Heart right ventricle (tissue), 16 donors: ENCODE results near the gene TRIAP1. TPM values are rescaled to one million over a fixed set of nuclear protein-coding genes. Genes with fewer than 3 reads are reported as not detected.
"Not testable (repeated sequence)": the region's sequence is repeated elsewhere in the genome, so short reads cannot be mapped to it uniquely, and the experiment has no call there.

Source experiments
- ATAC-seq, 8 donors: fragments of 200-7000 bp; cut with Tn5 transposase; one replicate each; pipeline ENCODE4 v1.9.1; 2020; ENCODE audit warnings: mild to moderate bottlenecking in 8 of 8, moderate library complexity in 8 of 8, moderate number of reproducible peaks in 1 of 8
- DNase-seq, 2 donors: peaks; one replicate each; pipeline ENCODE4 v3.0.0-alpha.2; 2020
- H3K27ac ChIP-seq, 10 donors: fragments of 200-600 bp; sonication (generic) in 2 of 10; one replicate each; pipeline versions ENCODE4 v1.5.0 to v1.8.0; 2020 to 2022; ENCODE audit warnings: mild to moderate bottlenecking in 3 of 10
- H3K27me3 ChIP-seq, 7 donors: fragments of 200-600 bp; one replicate each; pipeline ENCODE4 v1.8.0; 2021 to 2022; ENCODE audit warnings: mild to moderate bottlenecking in 2 of 7
- H3K36me3 ChIP-seq, 9 donors: fragments of 200-600 bp; sonication (generic) in 1 of 9; one replicate each; pipeline versions ENCODE4 v1.5.0 to v1.8.0; 2020 to 2022; ENCODE audit warnings: mild to moderate bottlenecking in 2 of 9
- H3K4me1 ChIP-seq, 9 donors: fragments of 200-600 bp; sonication (generic) in 1 of 9; one replicate each; pipeline versions ENCODE4 v1.5.0 to v1.8.0; 2020 to 2022; ENCODE audit warnings: mild to moderate bottlenecking in 4 of 9
- H3K4me3 ChIP-seq, 10 donors: fragments of 200-600 bp; sonication (generic) in 2 of 10; one replicate each; pipeline versions ENCODE4 v1.5.0 to v1.8.0; 2020 to 2022; ENCODE audit warnings: mild to moderate bottlenecking in 7 of 10, moderate library complexity in 2 of 10
- H3K9me3 ChIP-seq, 11 donors: fragments of 200-600 bp in 10 of 11; sonication (generic) in 2 of 11; one replicate each; pipeline versions ENCODE4 v1.5.0 to v1.8.0; 2013 to 2022; ENCODE audit warnings: mild to moderate bottlenecking in 2 of 11, control low read depth in 1 of 11, moderate library complexity in 1 of 11
- CTCF ChIP-seq, 9 donors: fragments of 200-600 bp; sonication (generic) in 2 of 9; IDR thresholded peaks; one replicate each; pipeline versions ENCODE4 v1.5.0 to v1.8.0; 2021 to 2022; ENCODE audit warnings: antibody characterized with exemption in 9 of 9, mild to moderate bottlenecking in 5 of 9, moderate library complexity in 1 of 9
- WGBS, 2 donors: extraction: QIAGEN DNeasy Blood & Tissue Kit; methylation state at CpG; one replicate each; pipeline ENCODE4 v1.1.7; 2013; ENCODE audit warnings: inconsistent platforms in 1 of 2; 5-methylcytosine and 5-hydroxymethylcytosine counted together
- intact Hi-C, 10 donors: fragments of 100-400 bp; cut with DNase I; formaldehyde crosslinking; loops; one replicate each; pipeline versions ENCODE4 v1.11.1 to v1.14.2; 2022
- polyA plus RNA-seq, 2 donors: library from polyadenylated mRNA; stranded (reverse); fragments of 200-250 nt; gene quantifications; one replicate each; pipeline ENCODE4 v1.2.3, GENCODE V29; 2013
- total RNA-seq, 10 donors: library from RNA; stranded (reverse); fragmentation: NEBNext Ultra II Directional in 3 of 10; extraction: Animal tissue kit (Norgen Biotek cat#: 25700) in 3 of 10; gene quantifications; one replicate each; pipeline versions ENCODE4 v1.2.1 to v1.2.4, GENCODE V29; 2021 to 2023
- donor health status: Arrhythmogenic right ventricular cardiomyopathy.
- donor health status: ischemic (EF 13 %, LVEDD 7.1; RV severe dilation, severe dysfunction).
- donor health status: healthy with polysubstance abuse.
- donor health status: DM: no; HTN: yes; CAD: no.
- donor health status: DM: no; HTN: no; CAD: no.
- donor health status: ischemic (EF 25% LVEDD 6.9; RV normal size, moderate dysfunction).
- donor health status: ischemic (EF 25% LVEDD 5.7; RV mildly dilated, moderate dysfunction).
- donor health status: healthy.
- donor health status: DM: yes; HTN: yes; CAD: no.
- donor health status: Ischemic cardiomyopathy.
- donor health status: ischemic (EF 35%, LVEDD 5.7; RV mildly dilated, moderate dysfunction).
- donor health status: nonischemic (EF 11% LVEDD 7.7; RV severe dilation, severe dysfunction).
- donor health status: DM: yes; HTN: yes; CAD: no.
- donor health status: PGD.
- donor health status: ischemic (EF 29% LVEDD 5.4; RV normal size, mild dysfunction).
- donor health status: nonischemic (EF 23%, LVEDD 6.1; RV moderate dilation, normal function).

Gene TRIAP1
- total and polyA plus RNA-seq, 12 donors = 10.1 to 28.9 (median 13.0) TPM

- Histone ChIP-seq H3K36me3 (peaks cover 0 to 97% (median 41%) of the 10 kb centered on the region in 9 donors), H3K27me3 (no peaks in the 10 kb centered on the region), H3K4me3 (no peak overlapping the region), H3K9me3 (no peaks in the 10 kb centered on the region), H3K27ac (no peak overlapping the region), H3K4me1 (no peaks in the 10 kb centered on the region)
- DNase-seq = no peak
- ATAC-seq = no peak
- WGBS, 2 donors = 90 to 91% methylated on average over 7 of the region's 7 CpGs
- TF ChIP-seq CTCF (IDR thresholded peaks at IDR 0.05) = no peak
- intact Hi-C loops = no loop called here
These were observed 9.1 kb upstream of the TRIAP1 start for GRCh38 chr12:120455302-120455701.

GRCh38 chr12:120453977-120454376 is 7.8 kb upstream of the TRIAP1 start:
- WGBS, 2 donors = 76 to 78% methylated on average over 4 of the region's 4 CpGs
- TF ChIP-seq CTCF (IDR thresholded peaks at IDR 0.05) = peak in 8 of 9 donors; percentile 7 to 73 (median 50)
- H3K36me3 ChIP-seq = peaks cover 0 to 97% (median 34%) of the 10 kb centered on the region in 9 donors
- no peaks in the 10 kb centered on the region for H3K27me3 ChIP-seq
- peaks cover 0 to 1% (median 0%) of the 10 kb centered on the region in 9 donors for H3K4me1 ChIP-seq
- intact Hi-C loops = no loop called here
- peak in 2 of 8 donors; percentile 19 to 45 for ATAC-seq
- no peaks in the 10 kb centered on the region for H3K9me3 ChIP-seq
- H3K4me3 ChIP-seq = no peak overlapping the region
- H3K27ac ChIP-seq = no peak overlapping the region
- no peak for DNase-seq

- no peak for ATAC-seq
- intact Hi-C loops = no loop called here
- Histone ChIP-seq H3K9me3 (no peaks in the 10 kb centered on the region), H3K4me1 (peaks cover 0 to 9% (median 0%) of the 10 kb centered on the region in 9 donors), H3K27ac (no peak overlapping the region), H3K4me3 (no peak overlapping the region), H3K36me3 (peaks cover 0 to 93% (median 26%) of the 10 kb centered on the region in 9 donors), H3K27me3 (no peaks in the 10 kb centered on the region)
- DNase-seq = no peak
- 94 to 97% methylated on average over 3 of the region's 3 CpGs for WGBS, 2 donors
- no peak for TF ChIP-seq CTCF (IDR thresholded peaks at IDR 0.05)
These were observed 7.0 kb upstream of the TRIAP1 start for GRCh38 chr12:120453060-120453750.

GRCh38 chr12:120452524-120452923 is 6.3 kb upstream of the TRIAP1 start:
- H3K4me3 ChIP-seq, ATAC-seq, H3K27ac ChIP-seq, H3K9me3 ChIP-seq, H3K27me3 ChIP-seq, intact Hi-C loops, DNase-seq: not testable (repeated sequence)
- H3K4me1 ChIP-seq = peaks cover 0 to 16% (median 4%) of the 10 kb centered on the region in 9 donors
- 89 to 96% methylated on average over 5 of the region's 5 CpGs for WGBS, 2 donors
- H3K36me3 ChIP-seq = peaks cover 0 to 91% (median 22%) of the 10 kb centered on the region in 9 donors

- DNase-seq = no peak
- no peak for ATAC-seq
- Histone ChIP-seq H3K27ac (no peak overlapping the region), H3K4me1 (peaks cover 4 to 38% (median 24%) of the 10 kb centered on the region in 9 donors), H3K27me3 (no peaks in the 10 kb centered on the region), H3K9me3 (no peaks in the 10 kb centered on the region), H3K4me3 (no peak overlapping the region), H3K36me3 (peaks cover 0 to 67% (median 21%) of the 10 kb centered on the region in 9 donors)
- 95 to 96% methylated on average over 4 of the region's 4 CpGs for WGBS, 2 donors
- intact Hi-C loops = no loop called here
- no peak for TF ChIP-seq CTCF (IDR thresholded peaks at IDR 0.05)
These were observed 1.8 kb upstream of the TRIAP1 start for GRCh38 chr12:120447992-120448391.

GRCh38 chr12:120446844-120447178 is 627 bp upstream of the TRIAP1 start:
- peaks cover 0 to 69% (median 29%) of the 10 kb centered on the region in 9 donors for H3K36me3 ChIP-seq
- peak overlapping the region; percentile 58 to 93 (median 88) for H3K27ac ChIP-seq
- peak in 1 of 8 donors; percentile 2 for ATAC-seq
- peaks cover 4 to 41% (median 24%) of the 10 kb centered on the region in 9 donors for H3K4me1 ChIP-seq
- H3K4me3 ChIP-seq = peak overlapping the region; percentile 72 to 100 (median 94)
- DNase-seq, H3K27me3 ChIP-seq, intact Hi-C loops, H3K9me3 ChIP-seq: not testable (repeated sequence)
- WGBS, 2 donors = 6 to 9% methylated on average over 17 of the region's 17 CpGs
